Peyer's patch (tissue), 4 donors: ENCODE results near the gene ANKRD33. TPM values are rescaled to one million over a fixed set of nuclear protein-coding genes. Genes with fewer than 3 reads are reported as not detected.

Experiments used
- DNase-seq, 3 donors: peaks; one replicate each; pipeline ENCODE4 v3.0.0-alpha.2; 2017 to 2019
- H3K27ac ChIP-seq, 4 donors: fragments of 200-600 bp; sonication (generic); one replicate each; pipeline ENCODE4 v1.5.1; 2016 to 2019
- H3K27me3 ChIP-seq, 2 donors: fragments of 200-600 bp; sonication (generic); one replicate each; pipeline ENCODE4 v1.5.1; 2019
- H3K36me3 ChIP-seq, 3 donors: fragments of 200-600 bp; sonication (generic); one replicate each; pipeline ENCODE4 v1.5.1; 2016 to 2019
- H3K4me1 ChIP-seq, 4 donors: fragments of 200-600 bp; sonication (generic); one replicate each; pipeline ENCODE4 v1.5.1; 2016 to 2019
- H3K4me3 ChIP-seq, 4 donors: fragments of 200-600 bp; sonication (generic); 1 replicate in 3 of 4; 2 replicates in 1 of 4; pipeline ENCODE4 v1.5.1; 2016 to 2019; ENCODE audit warnings: mild to moderate bottlenecking in 1 of 4
- H3K9me3 ChIP-seq, 4 donors: fragments of 200-600 bp; sonication (generic); one replicate each; pipeline ENCODE4 v1.5.1; 2016 to 2019; ENCODE audit warnings: mild to moderate bottlenecking in 1 of 4
- CTCF ChIP-seq, 6 experiments: fragments of 450-650 bp in 4 of 6; fragments of 200-600 bp in 2 of 6; sonication (generic) in 1 of 6; IDR thresholded peaks; one replicate each; pipeline ENCODE4 v1.5.1; 2017 to 2019; ENCODE audit warnings: antibody characterized with exemption in 6 of 6, mild to moderate bottlenecking in 3 of 6, moderate library complexity in 1 of 6
- POLR2A ChIP-seq, 2 donors: fragments of 450-650 bp; IDR thresholded peaks; one replicate each; pipeline ENCODE4 v1.5.1; 2017; ENCODE audit warnings: antibody characterized with exemption in 2 of 2, mild to moderate bottlenecking in 2 of 2, moderate library complexity in 2 of 2
- total RNA-seq, 4 donors: library from RNA; depleted of rRNA; stranded (reverse); fragments of >200 nt; gene quantifications; one replicate each; pipeline ENCODE4 v1.1.0, GENCODE V29; 2016

The ANKRD33 gene
- total RNA-seq, 4 donors from 2014 or later: not detected

- Histone ChIP-seq H3K4me3 (no peak overlapping the region), H3K27ac (no peak overlapping the region)
- peak in 1 of 3 donors; percentile 39 for DNase-seq
Measured at GRCh38 chr12:51896236-51896635, 8.3 kb downstream of the ANKRD33 start.

GRCh38 chr12:51897181-51897580 is 9.3 kb downstream of the ANKRD33 start:
- H3K27me3 ChIP-seq: no peaks in the 10 kb centered on the region
- H3K4me3 ChIP-seq: no peak overlapping the region
- peaks cover 0 to 9% (median 0%) of the 10 kb centered on the region in 4 donors for H3K4me1 ChIP-seq
- peak overlapping the region in 2 of 4 donors; percentile 42 to 48 for H3K27ac ChIP-seq
- DNase-seq: peak in 1 of 3 donors; percentile 49
- TF ChIP-seq POLR2A (IDR thresholded peaks at IDR 0.05) (no peak), CTCF (IDR thresholded peaks at IDR 0.05) (no peak)
- H3K9me3 ChIP-seq: no peaks in the 10 kb centered on the region
- H3K36me3 ChIP-seq: no peaks in the 10 kb centered on the region

More at GRCh38 chr12:51896236-51896635, 8.3 kb downstream of the ANKRD33 start:
- no peaks in the 10 kb centered on the region for H3K36me3 ChIP-seq
- peaks cover 0 to 3% (median 0%) of the 10 kb centered on the region in 4 donors for H3K4me1 ChIP-seq
- no peaks in the 10 kb centered on the region for H3K27me3 ChIP-seq
- no peaks in the 10 kb centered on the region for H3K9me3 ChIP-seq
- TF ChIP-seq POLR2A (IDR thresholded peaks at IDR 0.05) (no peak), CTCF (IDR thresholded peaks at IDR 0.05) (no peak)

GRCh38 chr12:51898506-51898905 is 10.6 kb downstream of the ANKRD33 start:
- H3K4me1 ChIP-seq: peaks cover 0 to 9% (median 0%) of the 10 kb centered on the region in 4 donors
- H3K36me3 ChIP-seq: no peaks in the 10 kb centered on the region
- H3K27me3 ChIP-seq: no peaks in the 10 kb centered on the region
- no peak overlapping the region for H3K4me3 ChIP-seq
- TF ChIP-seq CTCF (IDR thresholded peaks at IDR 0.05) (no peak), POLR2A (IDR thresholded peaks at IDR 0.05) (no peak)
- no peaks in the 10 kb centered on the region for H3K9me3 ChIP-seq
- peak in 1 of 3 donors; percentile 28 for DNase-seq
- peak overlapping the region in 1 of 4 donors; percentile 30 for H3K27ac ChIP-seq

GRCh38 chr12:51898937-51899336 is 11.0 kb downstream of the ANKRD33 start:
- TF ChIP-seq CTCF (IDR thresholded peaks at IDR 0.05) (no peak), POLR2A (IDR thresholded peaks at IDR 0.05) (no peak)
- H3K27ac ChIP-seq: peak overlapping the region in 2 of 4 donors; percentile 6 to 30
- no peaks in the 10 kb centered on the region for H3K36me3 ChIP-seq
- H3K27me3 ChIP-seq: no peaks in the 10 kb centered on the region
- peak in 1 of 3 donors; percentile 42 for DNase-seq
- no peaks in the 10 kb centered on the region for H3K9me3 ChIP-seq
- H3K4me3 ChIP-seq: no peak overlapping the region
- peaks cover 0 to 9% (median 0%) of the 10 kb centered on the region in 4 donors for H3K4me1 ChIP-seq

- TF ChIP-seq CTCF (IDR thresholded peaks at IDR 0.05): no peak
- TF ChIP-seq POLR2A (IDR thresholded peaks at IDR 0.05): no peak
- H3K4me3 ChIP-seq: no peak overlapping the region
- H3K36me3 ChIP-seq: no peaks in the 10 kb centered on the region
- H3K4me1 ChIP-seq: peaks cover 0 to 9% (median 0%) of the 10 kb centered on the region in 4 donors
- H3K27ac ChIP-seq: no peak overlapping the region
- DNase-seq: peak in 1 of 3 donors; percentile 44
- no peaks in the 10 kb centered on the region for H3K27me3 ChIP-seq
- H3K9me3 ChIP-seq: no peaks in the 10 kb centered on the region
Measured at GRCh38 chr12:51900323-51900889, 12.5 kb downstream of the ANKRD33 start.
